GM12872 (cell line): Measurements from ENCODE around the gene NDE1.

Experiments
- TF ChIP-seq, protein P1 (sequence below): IDR thresholded peaks from 3 replicates; pipeline ENCODE4 v1.5.1; 2011; ENCODE audit warnings: low read depth, mild to moderate bottlenecking, low read length, moderate library complexity; ENCODE audit not compliant: insufficient read depth

NDE1 gene

DNA sequence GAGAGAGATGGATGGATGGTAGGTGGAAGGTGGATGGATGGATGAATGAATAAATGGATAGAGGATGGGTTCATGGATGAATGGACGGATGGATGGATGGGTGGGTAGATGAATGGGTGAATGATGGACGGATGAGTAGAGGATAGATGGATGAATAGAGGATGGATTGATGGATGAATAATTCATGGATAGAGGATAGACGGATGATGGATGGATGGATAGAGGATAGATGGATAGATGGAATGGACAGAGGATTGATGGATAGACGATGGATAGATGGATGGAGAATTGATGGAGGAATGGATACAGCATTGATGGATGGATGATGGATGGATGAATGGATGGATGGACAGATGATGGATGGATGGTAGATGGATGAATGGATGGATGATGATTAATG, 115.1 kb downstream of the NDE1 start:
- TF ChIP-seq, protein P1, sequence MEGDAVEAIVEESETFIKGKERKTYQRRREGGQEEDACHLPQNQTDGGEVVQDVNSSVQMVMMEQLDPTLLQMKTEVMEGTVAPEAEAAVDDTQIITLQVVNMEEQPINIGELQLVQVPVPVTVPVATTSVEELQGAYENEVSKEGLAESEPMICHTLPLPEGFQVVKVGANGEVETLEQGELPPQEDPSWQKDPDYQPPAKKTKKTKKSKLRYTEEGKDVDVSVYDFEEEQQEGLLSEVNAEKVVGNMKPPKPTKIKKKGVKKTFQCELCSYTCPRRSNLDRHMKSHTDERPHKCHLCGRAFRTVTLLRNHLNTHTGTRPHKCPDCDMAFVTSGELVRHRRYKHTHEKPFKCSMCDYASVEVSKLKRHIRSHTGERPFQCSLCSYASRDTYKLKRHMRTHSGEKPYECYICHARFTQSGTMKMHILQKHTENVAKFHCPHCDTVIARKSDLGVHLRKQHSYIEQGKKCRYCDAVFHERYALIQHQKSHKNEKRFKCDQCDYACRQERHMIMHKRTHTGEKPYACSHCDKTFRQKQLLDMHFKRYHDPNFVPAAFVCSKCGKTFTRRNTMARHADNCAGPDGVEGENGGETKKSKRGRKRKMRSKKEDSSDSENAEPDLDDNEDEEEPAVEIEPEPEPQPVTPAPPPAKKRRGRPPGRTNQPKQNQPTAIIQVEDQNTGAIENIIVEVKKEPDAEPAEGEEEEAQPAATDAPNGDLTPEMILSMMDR = no peak

DNA sequence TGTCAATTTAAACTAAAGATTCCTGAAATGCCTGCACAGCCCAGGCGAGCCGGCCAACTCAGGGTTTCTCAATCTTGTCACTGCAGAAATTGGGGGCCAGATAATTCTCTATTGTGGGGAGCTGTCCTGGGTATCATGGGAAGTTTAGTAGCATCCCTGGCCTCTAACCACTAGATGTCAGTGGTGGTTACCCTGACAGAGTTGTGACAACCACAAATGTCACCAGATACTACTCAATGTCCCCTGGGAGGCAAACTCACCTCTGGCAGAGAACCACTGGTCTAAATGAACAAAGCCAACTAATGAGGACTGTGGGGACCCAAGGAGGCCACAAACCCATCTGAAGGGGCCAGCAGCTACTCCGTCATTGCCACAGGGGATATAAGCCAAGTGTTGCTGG, 115.8 kb downstream of the NDE1 start:
- TF ChIP-seq, protein P1 = peak; percentile 90

DNA sequence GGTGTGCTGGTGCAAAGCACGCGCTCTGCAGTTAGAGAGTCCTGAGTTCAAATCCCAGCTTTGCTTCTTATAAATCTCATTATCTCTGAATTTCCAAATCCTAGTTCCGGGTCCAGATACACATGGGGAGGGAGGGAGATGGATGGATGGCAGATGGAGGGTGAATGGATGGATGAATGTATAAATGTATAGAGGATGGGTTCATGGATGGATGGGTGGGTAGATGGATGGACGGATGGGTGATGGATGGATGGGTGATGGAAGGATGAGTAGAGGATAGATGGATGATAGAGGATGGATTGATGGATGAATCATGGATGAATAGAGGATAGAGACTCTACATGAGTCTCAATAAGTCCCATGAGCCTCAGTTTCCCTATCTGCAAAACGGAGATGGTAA, 116.9 kb downstream of the NDE1 start:
- TF ChIP-seq, protein P1 = no peak

DNA sequence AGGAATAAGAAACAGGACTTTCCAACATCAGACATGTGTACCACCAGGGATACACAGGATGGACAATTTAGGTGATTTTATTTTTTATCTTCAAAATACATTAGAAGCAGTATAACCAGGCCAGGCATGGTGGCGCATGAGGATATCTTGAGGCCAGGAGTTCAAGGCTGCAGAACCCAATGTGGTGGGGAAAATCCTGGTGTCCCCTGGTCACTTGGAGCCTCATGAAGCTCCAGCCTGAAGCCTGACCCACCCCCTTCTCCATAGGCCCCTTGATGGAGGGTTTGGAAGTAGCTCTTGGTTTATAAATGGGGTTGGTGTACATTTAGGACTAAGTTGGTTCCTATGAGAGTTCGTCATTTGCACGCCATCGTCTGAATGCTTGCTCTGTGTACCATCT, 118.2 kb downstream of the NDE1 start:
- TF ChIP-seq, protein P1 = no peak

DNA sequence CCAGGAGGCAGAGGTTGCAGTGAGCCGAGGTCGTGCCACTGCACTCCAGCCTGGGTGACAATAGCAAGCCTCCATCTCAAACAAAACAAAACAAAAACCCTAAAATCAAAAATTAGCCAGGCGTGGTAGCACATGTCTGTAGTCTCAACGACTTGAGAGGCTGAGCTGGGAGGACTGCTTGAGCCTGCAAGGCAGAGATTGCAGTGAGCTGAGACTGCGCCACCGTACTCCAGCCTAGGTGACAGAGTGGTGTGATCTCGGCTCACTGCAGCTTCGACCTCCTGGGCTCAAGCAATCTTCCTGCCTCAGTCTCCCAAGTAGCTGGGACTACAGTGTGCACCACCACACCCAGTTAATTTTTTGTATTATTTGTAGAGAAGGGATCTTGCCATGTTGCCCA, 119.2 kb downstream of the NDE1 start:
- TF ChIP-seq, protein P1 = no peak

DNA sequence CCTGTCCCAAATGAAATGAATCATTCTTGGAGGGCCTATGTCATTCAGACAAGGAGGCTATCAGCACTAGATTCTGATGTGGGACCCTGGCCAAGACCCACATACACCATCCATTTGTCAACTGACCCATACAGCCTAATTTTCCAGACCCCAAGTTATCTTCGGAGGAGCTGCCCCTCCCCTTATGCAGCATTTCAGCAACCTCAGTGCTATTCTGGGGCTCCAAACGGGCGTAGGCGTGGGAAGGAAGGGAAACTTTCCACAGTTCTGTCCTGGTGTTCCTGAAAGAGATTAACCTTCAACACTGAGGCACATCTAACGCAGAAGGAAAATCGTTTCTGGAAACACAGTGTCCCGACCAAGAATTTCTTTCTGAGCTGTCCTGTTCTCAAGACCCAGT, 120.1 kb downstream of the NDE1 start:
- TF ChIP-seq, protein P1 = no peak

DNA sequence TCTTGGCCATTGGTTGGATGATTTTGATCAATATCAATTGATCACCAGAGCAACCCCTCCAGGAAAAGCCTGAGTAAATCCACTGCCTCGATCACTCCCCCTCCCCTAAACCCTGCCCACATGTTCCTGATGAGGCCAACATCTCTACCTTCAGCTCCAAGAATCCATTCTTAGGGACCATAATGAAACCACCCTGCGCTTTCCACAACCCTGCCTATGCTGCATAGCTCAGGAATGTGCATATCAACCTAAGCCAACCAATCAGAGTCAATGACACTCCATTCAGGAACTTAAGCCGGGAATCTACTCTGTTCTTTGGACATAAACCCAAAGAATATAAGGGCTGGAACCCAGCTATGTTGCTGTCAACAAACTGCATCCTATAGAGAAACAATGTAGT, 120.5 kb downstream of the NDE1 start:
- TF ChIP-seq, protein P1 = no peak

DNA sequence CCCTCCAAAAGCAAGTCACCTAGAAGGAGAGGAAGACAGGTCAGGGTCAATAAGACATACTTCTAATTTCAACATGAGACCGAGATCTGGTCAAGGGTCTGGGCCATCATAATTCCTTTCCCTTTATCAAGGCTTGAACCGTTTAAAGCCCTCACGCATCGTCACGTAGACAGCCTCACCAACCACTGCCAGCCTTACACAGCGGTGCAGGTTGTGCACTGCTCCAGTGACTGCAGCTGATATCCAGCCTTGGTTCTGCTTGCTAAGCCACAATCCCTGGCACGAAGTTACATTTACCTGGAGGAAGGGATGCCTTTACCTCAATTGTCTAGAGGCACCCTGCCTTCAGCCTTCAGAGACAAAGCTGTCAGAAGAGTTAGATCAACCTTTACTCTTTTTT, 121.6 kb downstream of the NDE1 start:
- TF ChIP-seq, protein P1 = no peak
